H9 (cell line): ENCODE measurements around the gene KIAA1328. TPM values are rescaled to one million over a fixed set of nuclear protein-coding genes. Genes with fewer than 3 reads are reported as not detected.

ENCODE experiments used
- DNase-seq: peaks from one replicate; pipeline ENCODE4 v3.0.0-alpha.2; 2017
- H2AFZ ChIP-seq: one replicate; pipeline ENCODE4 v1.6.1; 2013; ENCODE audit warnings: mild to moderate bottlenecking, low read length, control low read depth, moderate library complexity
- H2AK5ac ChIP-seq: 2 replicates; pipeline ENCODE4 v1.6.1; 2013; ENCODE audit warnings: low read length, control low read depth, mixed read lengths; ENCODE audit not compliant: insufficient read length
- H2BK120ac ChIP-seq: one replicate; pipeline ENCODE4 v1.6.1; 2013; ENCODE audit warnings: low read depth, mild to moderate bottlenecking, low read length, control low read depth, inconsistent platforms; ENCODE audit not compliant: poor library complexity, severe bottlenecking
- H2BK12ac ChIP-seq: 2 replicates; pipeline ENCODE4 v1.6.1; 2013; ENCODE audit warnings: low read length, control low read depth, mixed read lengths, low read depth; ENCODE audit not compliant: insufficient read length
- H2BK15ac ChIP-seq: 2 replicates; pipeline ENCODE4 v1.6.1; 2013; ENCODE audit warnings: low read depth, low read length, control low read depth
- H2BK20ac ChIP-seq: one replicate; pipeline ENCODE4 v1.6.1; 2013; ENCODE audit warnings: low read depth, mild to moderate bottlenecking, low read length, control low read depth, inconsistent platforms; ENCODE audit not compliant: poor library complexity, severe bottlenecking
- H2BK5ac ChIP-seq: 2 replicates; pipeline ENCODE4 v1.6.1; 2013; ENCODE audit warnings: low read length, control low read depth, mixed read lengths; ENCODE audit not compliant: insufficient read length
- H3K14ac ChIP-seq: 2 replicates; pipeline ENCODE4 v1.6.1; 2013; ENCODE audit warnings: low read length, control low read depth; ENCODE audit not compliant: insufficient read depth
- H3K18ac ChIP-seq: 2 replicates; pipeline ENCODE4 v1.6.1; 2013; ENCODE audit warnings: low read depth, mild to moderate bottlenecking, mixed read lengths, low read length, control low read depth; ENCODE audit not compliant: insufficient read length
- H3K23ac ChIP-seq: 2 replicates; pipeline ENCODE4 v1.6.1; 2013; ENCODE audit warnings: low read length, control low read depth, mixed read lengths, low read depth; ENCODE audit not compliant: insufficient read length
- H3K23me2 ChIP-seq: 2 replicates; pipeline ENCODE4 v1.6.1; 2013; ENCODE audit warnings: low read depth, mild to moderate bottlenecking, mixed read lengths, low read length, control low read depth; ENCODE audit not compliant: insufficient read length, poor library complexity, severe bottlenecking
- H3K27ac ChIP-seq: 2 replicates; pipeline ENCODE4 v1.5.1; 2013; ENCODE audit warnings: low read length, control low read depth, mixed read lengths, low read depth; ENCODE audit not compliant: insufficient read length
- H3K27me3 ChIP-seq: 2 replicates; pipeline ENCODE4 v1.6.1; 2013; ENCODE audit warnings: low read length, control low read depth, inconsistent platforms; ENCODE audit not compliant: insufficient read depth
- H3K4ac ChIP-seq: 2 replicates; pipeline ENCODE4 v1.6.1; 2013; ENCODE audit warnings: low read depth, mild to moderate bottlenecking, control low read depth, inconsistent platforms, low read length, moderate library complexity
- H3K4me1 ChIP-seq: 2 replicates; pipeline ENCODE4 v1.6.1; 2013; ENCODE audit warnings: low read length, control low read depth, inconsistent platforms; ENCODE audit not compliant: insufficient read depth
- H3K4me2 ChIP-seq: 2 replicates; pipeline ENCODE4 v1.6.1; 2013; ENCODE audit warnings: low read length, control low read depth, mixed read lengths; ENCODE audit not compliant: insufficient read length, insufficient read depth
- H3K56ac ChIP-seq: 2 replicates; pipeline ENCODE4 v1.6.1; 2013; ENCODE audit warnings: low read depth, mild to moderate bottlenecking, mixed read lengths, low read length, control low read depth; ENCODE audit not compliant: insufficient read length
- H3K79me1 ChIP-seq: 2 replicates; pipeline ENCODE4 v1.6.1; 2013; ENCODE audit warnings: low read depth, mild to moderate bottlenecking, moderate library complexity, low read length, control low read depth, inconsistent platforms; ENCODE audit not compliant: insufficient read depth, poor library complexity, severe bottlenecking
- H3K79me2 ChIP-seq: 2 replicates; pipeline ENCODE4 v1.6.1; 2013; ENCODE audit warnings: low read length, control low read depth, inconsistent platforms; ENCODE audit not compliant: insufficient read depth
- H3K9ac ChIP-seq: 2 replicates; pipeline ENCODE4 v1.6.1; 2013; ENCODE audit warnings: low read length, control low read depth, mixed read lengths; ENCODE audit not compliant: insufficient read length; ENCODE audit errors: extremely low read depth
- H3K9me3 ChIP-seq: one replicate; pipeline ENCODE4 v1.6.1; 2013; ENCODE audit warnings: low read depth, low read length, inconsistent platforms; ENCODE audit not compliant: control insufficient read depth
- H3T11ph ChIP-seq: one replicate; pipeline ENCODE4 v1.6.1; 2013; ENCODE audit warnings: mild to moderate bottlenecking, low read length, control low read depth, inconsistent platforms
- H4K20me1 ChIP-seq: one replicate; pipeline ENCODE4 v1.6.1; 2013; ENCODE audit not compliant: control insufficient read depth, insufficient read length, insufficient read depth
- H4K5ac ChIP-seq: 2 replicates; pipeline ENCODE4 v1.6.1; 2013; ENCODE audit warnings: low read depth, mild to moderate bottlenecking, mixed read lengths, low read length, control low read depth; ENCODE audit not compliant: insufficient read length
- H4K8ac ChIP-seq: replicated peaks from 2 replicates; pipeline ENCODE4 v1.6.1; 2013; ENCODE audit warnings: low read length, control low read depth, mixed read lengths, low read depth; ENCODE audit not compliant: insufficient read length
- H4K91ac ChIP-seq: 2 replicates; pipeline ENCODE4 v1.6.1; 2013; ENCODE audit warnings: low read depth, mild to moderate bottlenecking, moderate library complexity, mixed read lengths, low read length, control low read depth; ENCODE audit not compliant: insufficient read length
- H3K27ac Mint-ChIP-seq, 3 experiments: 2 replicates in 2 of 3; 3 replicates in 1 of 3; pipeline ENCODE4 v1.8.0; 2020 to 2021; ENCODE audit warnings: mixed read lengths in 3 of 3, mild to moderate bottlenecking in 1 of 3, moderate library complexity in 1 of 3
- H3K27me3 Mint-ChIP-seq: 2 replicates; pipeline ENCODE4 v1.8.0; 2021; ENCODE audit warnings: low read depth, mild to moderate bottlenecking, moderate library complexity, mixed read lengths
- H3K36me3 Mint-ChIP-seq, 3 experiments: 2 replicates in 2 of 3; 3 replicates in 1 of 3; pipeline ENCODE4 v1.8.0; 2020 to 2021; ENCODE audit warnings: low read depth in 3 of 3, mixed read lengths in 3 of 3; ENCODE audit not compliant: insufficient read depth in 1 of 3
- H3K4me1 Mint-ChIP-seq, 2 experiments: 2 replicates each; pipeline ENCODE4 v1.8.0; 2020; ENCODE audit warnings: mixed read lengths in 2 of 2
- H3K4me3 Mint-ChIP-seq, 2 experiments: 2 replicates in 1 of 2; 3 replicates in 1 of 2; pipeline ENCODE4 v1.8.0; 2020 to 2021; ENCODE audit warnings: mild to moderate bottlenecking in 2 of 2, mixed read lengths in 2 of 2, moderate library complexity in 1 of 2
- H3K9me3 Mint-ChIP-seq, 2 experiments: 2 replicates in 1 of 2; 3 replicates in 1 of 2; pipeline ENCODE4 v1.8.0; 2020; ENCODE audit warnings: mild to moderate bottlenecking in 2 of 2, mixed read lengths in 2 of 2, moderate library complexity in 1 of 2
- WGBS: extraction: QIAGEN DNeasy Blood & Tissue Kit; methylation state at CpG from one replicate; pipeline ENCODE4 v1.1.7; 2013; ENCODE audit warnings: missing lambda C conversion rate, low lambda C conversion rate, mixed read lengths; ENCODE audit not compliant: insufficient read length; ENCODE audit errors: extremely low coverage; 5-methylcytosine and 5-hydroxymethylcytosine counted together
- total RNA-seq: library from RNA; stranded (reverse); gene quantifications from 2 replicates; pipeline ENCODE4 v1.2.1, GENCODE V29; 2021
- TF ChIP-seq, protein P1 (sequence below): fragments of 200-600 bp; sonication (generic); conservative IDR thresholded peaks from 3 replicates; pipeline ENCODE4 v1.8.0; 2021; ENCODE audit warnings: antibody characterized with exemption, mild to moderate bottlenecking

Gene KIAA1328
- total RNA-seq, 1 experiment from 2014 or later, result 4.9 TPM

- no peak overlapping the region for H3K4me2 ChIP-seq
- no peaks in the 10 kb centered on the region for H4K20me1 ChIP-seq
- DNase-seq, result no peak
- no peak overlapping the region for H3K4me3 Mint-ChIP-seq
- no peaks in the 10 kb centered on the region for H3K9me3 ChIP-seq
- no peak overlapping the region for H3K18ac ChIP-seq
- no peaks in the 10 kb centered on the region for H3K79me2 ChIP-seq
- no peak overlapping the region for H3K4ac ChIP-seq
- H2BK120ac ChIP-seq, result no peak overlapping the region
- TF ChIP-seq, protein P1, sequence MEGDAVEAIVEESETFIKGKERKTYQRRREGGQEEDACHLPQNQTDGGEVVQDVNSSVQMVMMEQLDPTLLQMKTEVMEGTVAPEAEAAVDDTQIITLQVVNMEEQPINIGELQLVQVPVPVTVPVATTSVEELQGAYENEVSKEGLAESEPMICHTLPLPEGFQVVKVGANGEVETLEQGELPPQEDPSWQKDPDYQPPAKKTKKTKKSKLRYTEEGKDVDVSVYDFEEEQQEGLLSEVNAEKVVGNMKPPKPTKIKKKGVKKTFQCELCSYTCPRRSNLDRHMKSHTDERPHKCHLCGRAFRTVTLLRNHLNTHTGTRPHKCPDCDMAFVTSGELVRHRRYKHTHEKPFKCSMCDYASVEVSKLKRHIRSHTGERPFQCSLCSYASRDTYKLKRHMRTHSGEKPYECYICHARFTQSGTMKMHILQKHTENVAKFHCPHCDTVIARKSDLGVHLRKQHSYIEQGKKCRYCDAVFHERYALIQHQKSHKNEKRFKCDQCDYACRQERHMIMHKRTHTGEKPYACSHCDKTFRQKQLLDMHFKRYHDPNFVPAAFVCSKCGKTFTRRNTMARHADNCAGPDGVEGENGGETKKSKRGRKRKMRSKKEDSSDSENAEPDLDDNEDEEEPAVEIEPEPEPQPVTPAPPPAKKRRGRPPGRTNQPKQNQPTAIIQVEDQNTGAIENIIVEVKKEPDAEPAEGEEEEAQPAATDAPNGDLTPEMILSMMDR, result no peak
- no peak overlapping the region for H3K14ac ChIP-seq
- H3K4me1 Mint-ChIP-seq, result peaks cover 2% of the 10 kb centered on the region in 2 experiments; a peak in 3 of 4 replicates
- no peak overlapping the region for H2AK5ac ChIP-seq
- no peaks in the 10 kb centered on the region for H3K79me1 ChIP-seq
- no peak overlapping the region for H3K23ac ChIP-seq
- H3K4me1 ChIP-seq, result no peaks in the 10 kb centered on the region
- no peak overlapping the region for H2BK5ac ChIP-seq
- H4K5ac ChIP-seq, result no peak overlapping the region
- no peak overlapping the region for H4K8ac ChIP-seq
- peaks cover 0 to 3% of the 10 kb centered on the region in 2 experiments; a peak in 1 of 5 replicates for H3K9me3 Mint-ChIP-seq
- H2AFZ ChIP-seq, result no peak overlapping the region
- H3K27ac Mint-ChIP-seq, result no peak overlapping the region
- H3K36me3 Mint-ChIP-seq, result no peaks in the 10 kb centered on the region
- H2BK20ac ChIP-seq, result no peak overlapping the region
- no peak overlapping the region for H2BK15ac ChIP-seq
- no peak overlapping the region for H3K9ac ChIP-seq
- no peak overlapping the region for H4K91ac ChIP-seq
- peaks cover 37% of the 10 kb centered on the region for H3K27me3 Mint-ChIP-seq
- H2BK12ac ChIP-seq, result no peak overlapping the region
- no peak overlapping the region for H3K56ac ChIP-seq
- no peak overlapping the region for H3K27ac ChIP-seq
- no peak overlapping the region for H3T11ph ChIP-seq
- WGBS, result no CpG with 5 or more reads among the region's 7 CpGs
- H3K23me2 ChIP-seq, result no peaks in the 10 kb centered on the region
- H3K27me3 ChIP-seq, result no peaks in the 10 kb centered on the region
Observed at GRCh38 chr18:37270666-37271052, 441.7 kb downstream of the KIAA1328 start.
